ENCODE data around the gene COL15A1. TPM values are rescaled to one million over a fixed set of nuclear protein-coding genes. Genes with fewer than 3 reads are reported as not detected.

Gene COL15A1
- total RNA-seq, 4 donors from 2014 or later: 134 to 256 (median 145) TPM

DNA sequence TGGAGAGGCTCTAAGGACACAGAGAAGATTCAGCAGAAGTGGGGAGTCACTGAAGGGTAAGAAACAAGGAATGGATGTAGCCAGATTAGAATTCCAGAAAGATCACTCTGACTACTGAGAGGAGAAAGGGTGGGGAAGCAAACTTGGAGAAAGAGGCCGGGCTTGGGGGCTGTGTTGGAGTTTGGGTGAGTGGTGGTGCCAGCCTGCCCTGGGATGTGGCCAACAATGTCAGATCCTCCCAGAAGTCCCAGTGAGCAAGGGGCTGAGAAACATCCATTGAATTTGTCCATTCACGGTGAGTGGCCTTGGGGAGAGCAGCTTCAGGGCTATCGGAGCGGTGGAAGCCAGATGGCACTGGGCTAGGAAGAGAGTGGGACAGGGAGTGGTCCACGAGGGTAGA, 60.4 kb downstream of the COL15A1 start:
- H3K27ac ChIP-seq (replicated peaks in 1 of 4): no peak overlapping the region
- peaks cover 3 to 11% (median 5%) of the 10 kb centered on the region in 4 donors for H3K4me1 ChIP-seq
- no peaks in the 10 kb centered on the region for H3K9me3 ChIP-seq
- H3K27me3 ChIP-seq: no peaks in the 10 kb centered on the region
- intact Hi-C loops (cut with DNase I): loop anchor here (5.0 kb wide), 1 partner anchor 128 kb away; no protein-coding TSS in a partner anchor
- no peak overlapping the region for H3K4me3 ChIP-seq
- 92% methylated on average over 5 of the region's 5 CpGs for whole genome bisulfite sequencing
- H3K36me3 ChIP-seq: peaks cover 21 to 72% (median 45%) of the 10 kb centered on the region in 4 donors
- TF ChIP-seq POLR2A (IDR thresholded peaks at IDR 0.05; ENCODE audit: low read depth) (no peak), POLR2AphosphoS5 (IDR thresholded peaks at IDR 0.05) (no peak), EP300 (IDR thresholded peaks at IDR 0.05) (no peak)
- TF ChIP-seq, protein P1, sequence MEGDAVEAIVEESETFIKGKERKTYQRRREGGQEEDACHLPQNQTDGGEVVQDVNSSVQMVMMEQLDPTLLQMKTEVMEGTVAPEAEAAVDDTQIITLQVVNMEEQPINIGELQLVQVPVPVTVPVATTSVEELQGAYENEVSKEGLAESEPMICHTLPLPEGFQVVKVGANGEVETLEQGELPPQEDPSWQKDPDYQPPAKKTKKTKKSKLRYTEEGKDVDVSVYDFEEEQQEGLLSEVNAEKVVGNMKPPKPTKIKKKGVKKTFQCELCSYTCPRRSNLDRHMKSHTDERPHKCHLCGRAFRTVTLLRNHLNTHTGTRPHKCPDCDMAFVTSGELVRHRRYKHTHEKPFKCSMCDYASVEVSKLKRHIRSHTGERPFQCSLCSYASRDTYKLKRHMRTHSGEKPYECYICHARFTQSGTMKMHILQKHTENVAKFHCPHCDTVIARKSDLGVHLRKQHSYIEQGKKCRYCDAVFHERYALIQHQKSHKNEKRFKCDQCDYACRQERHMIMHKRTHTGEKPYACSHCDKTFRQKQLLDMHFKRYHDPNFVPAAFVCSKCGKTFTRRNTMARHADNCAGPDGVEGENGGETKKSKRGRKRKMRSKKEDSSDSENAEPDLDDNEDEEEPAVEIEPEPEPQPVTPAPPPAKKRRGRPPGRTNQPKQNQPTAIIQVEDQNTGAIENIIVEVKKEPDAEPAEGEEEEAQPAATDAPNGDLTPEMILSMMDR (IDR thresholded peaks at IDR 0.05): no peak
- no peak for DNase-seq (ENCODE audit: extremely low spot score)

DNA sequence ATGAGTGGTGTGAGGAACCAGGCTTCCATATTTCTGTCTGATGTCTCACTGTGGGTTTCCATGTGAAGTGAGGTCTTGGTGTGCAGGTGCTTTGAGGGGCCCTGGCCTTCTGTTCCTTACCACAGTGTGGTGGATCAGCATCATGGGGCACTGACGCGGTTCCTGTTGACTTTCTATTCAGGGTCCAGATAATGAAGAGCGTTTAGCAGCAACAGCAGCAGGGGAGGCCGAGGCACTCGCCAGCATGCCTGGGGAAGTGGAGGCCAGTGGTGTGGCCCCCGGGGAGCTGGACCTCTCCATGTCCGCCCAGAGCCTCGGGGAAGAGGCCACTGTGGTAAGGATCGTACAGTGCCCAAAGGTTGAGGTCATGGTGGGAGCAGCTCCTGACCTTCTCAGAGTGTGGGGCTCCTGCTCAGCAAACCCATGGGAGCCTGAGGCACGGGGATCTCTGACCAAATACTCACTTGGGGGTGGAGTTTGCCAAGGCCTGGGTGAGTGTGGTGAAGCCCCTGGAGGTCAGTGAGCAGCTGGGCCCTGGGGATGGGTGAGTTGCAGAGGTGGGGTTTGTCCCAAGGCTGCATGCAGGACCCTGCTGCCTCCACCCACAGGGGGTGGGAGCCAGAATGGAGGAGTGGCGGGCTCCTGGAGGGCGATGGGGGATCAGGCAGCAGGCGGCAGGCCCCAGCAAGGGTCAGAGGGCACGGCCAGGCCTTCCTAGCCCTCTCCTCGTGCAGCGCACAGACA, 61.2 kb downstream of the COL15A1 start:
- TF ChIP-seq EP300 (IDR thresholded peaks at IDR 0.05) (no peak), POLR2A (IDR thresholded peaks at IDR 0.05; ENCODE audit: low read depth) (no peak), POLR2AphosphoS5 (IDR thresholded peaks at IDR 0.05) (no peak)
- TF ChIP-seq, protein P1 (IDR thresholded peaks at IDR 0.05): no peak
- intact Hi-C loops (cut with DNase I): loop anchor here (5.0 kb wide), 1 partner anchor 127 kb away; no protein-coding TSS in a partner anchor
- peaks cover 0 to 6% (median 0%) of the 10 kb centered on the region in 4 donors for H3K4me1 ChIP-seq
- peaks cover 21 to 74% (median 46%) of the 10 kb centered on the region in 4 donors for H3K36me3 ChIP-seq
- no peaks in the 10 kb centered on the region for H3K27me3 ChIP-seq
- no peak overlapping the region for H3K4me3 ChIP-seq
- 85% methylated on average over 10 of the region's 16 CpGs for WGBS
- DNase-seq (ENCODE audit: extremely low spot score): no peak
- H3K27ac ChIP-seq (replicated peaks in 1 of 4): no peak overlapping the region
- H3K9me3 ChIP-seq: no peaks in the 10 kb centered on the region

DNA sequence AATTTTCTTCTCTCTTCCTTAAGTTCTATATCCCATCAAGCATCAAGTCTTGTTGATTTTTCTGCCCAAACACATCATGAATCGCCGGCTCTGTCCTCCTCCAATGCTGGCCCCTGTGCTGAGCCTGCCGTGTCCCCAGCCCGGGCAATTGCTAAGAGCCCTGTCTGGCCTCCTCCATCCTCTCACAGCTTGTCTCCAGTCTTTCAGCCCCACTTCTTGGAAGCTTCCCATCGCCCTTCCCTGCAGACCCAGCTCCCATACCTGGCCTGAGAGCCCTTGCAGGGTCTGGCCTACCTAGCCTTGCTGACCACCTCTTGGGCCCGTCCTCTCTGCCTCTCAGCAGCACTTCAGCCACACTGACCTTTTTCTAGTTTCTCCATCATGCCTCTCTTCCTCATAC, 61.9 kb downstream of the COL15A1 start:
- Histone ChIP-seq H3K27ac (replicated peaks in 1 of 4) (no peak overlapping the region), H3K4me1 (peaks cover 0 to 2% (median 0%) of the 10 kb centered on the region in 4 donors), H3K4me3 (no peak overlapping the region), H3K36me3 (peaks cover 21 to 77% (median 48%) of the 10 kb centered on the region in 4 donors), H3K27me3 (no peaks in the 10 kb centered on the region), H3K9me3 (no peaks in the 10 kb centered on the region)
- intact Hi-C loops (cut with DNase I): no loop called here
- no peak for TF ChIP-seq EP300 (IDR thresholded peaks at IDR 0.05)
- WGBS: 93% methylated on average over 6 of the region's 6 CpGs
- DNase-seq (ENCODE audit: extremely low spot score): no peak

DNA sequence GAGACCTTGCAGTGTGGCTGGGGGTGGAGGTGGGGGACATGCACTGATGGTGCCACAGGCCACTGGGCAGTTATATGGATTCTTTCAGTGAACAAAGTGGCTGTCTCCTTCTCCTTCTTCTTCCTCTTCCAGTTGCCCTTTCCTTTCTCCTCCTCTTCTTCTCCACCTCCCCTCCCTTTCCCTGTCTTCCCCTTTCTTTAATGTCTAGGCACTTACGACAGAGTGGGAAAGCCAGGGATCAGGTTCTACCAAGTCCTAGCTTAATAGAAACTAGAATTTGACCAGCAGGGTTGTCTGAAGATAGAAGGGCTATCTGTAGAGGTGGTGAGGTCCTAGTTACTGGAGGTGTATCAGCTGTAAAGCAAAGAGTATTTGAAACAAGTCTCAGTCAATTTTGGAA, 62.8 kb downstream of the COL15A1 start:
- TF ChIP-seq EP300 (IDR thresholded peaks at IDR 0.05) (no peak), POLR2A (IDR thresholded peaks at IDR 0.05; ENCODE audit: low read depth) (no peak), POLR2AphosphoS5 (IDR thresholded peaks at IDR 0.05) (no peak)
- TF ChIP-seq, protein P1 (IDR thresholded peaks at IDR 0.05): no peak
- Histone ChIP-seq H3K27me3 (no peaks in the 10 kb centered on the region), H3K4me3 (no peak overlapping the region), H3K36me3 (peaks cover 21 to 71% (median 45%) of the 10 kb centered on the region in 4 donors), H3K27ac (replicated peaks in 1 of 4) (no peak overlapping the region), H3K4me1 (no peaks in the 10 kb centered on the region), H3K9me3 (no peaks in the 10 kb centered on the region)
- 88% methylated on average over 1 of the region's 1 CpG for WGBS
- no peak for DNase-seq (ENCODE audit: extremely low spot score)
- intact Hi-C loops (cut with DNase I): no loop called here

DNA sequence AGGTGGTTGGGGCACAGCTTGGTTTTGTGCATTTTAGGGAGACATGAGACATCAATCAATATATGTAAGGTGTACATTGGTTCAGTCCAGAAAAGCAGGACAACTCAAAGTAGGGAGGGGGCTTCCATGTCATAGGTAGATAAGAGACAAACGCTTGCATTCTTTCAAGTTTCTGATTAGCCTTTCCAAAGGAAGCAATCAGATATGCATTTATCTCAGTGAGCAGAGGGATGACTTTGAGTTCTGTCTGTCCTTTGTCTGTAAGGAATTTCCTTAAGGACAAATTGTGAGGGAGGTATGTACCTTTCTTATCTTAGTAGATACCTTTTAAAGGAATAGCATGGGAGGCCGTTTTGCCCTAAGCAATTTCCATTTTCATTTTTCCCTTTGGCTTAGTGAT, 63.3 kb downstream of the COL15A1 start:
- TF ChIP-seq, protein P1 (IDR thresholded peaks at IDR 0.05): no peak
- no peak for TF ChIP-seq POLR2A (IDR thresholded peaks at IDR 0.05; ENCODE audit: low read depth)
- TF ChIP-seq EP300 (IDR thresholded peaks at IDR 0.05): no peak
- no peak for TF ChIP-seq POLR2AphosphoS5 (IDR thresholded peaks at IDR 0.05)
- Histone ChIP-seq H3K27ac (replicated peaks in 1 of 4) (no peak overlapping the region), H3K9me3 (no peaks in the 10 kb centered on the region), H3K4me3 (no peak overlapping the region), H3K36me3 (peaks cover 21 to 66% (median 45%) of the 10 kb centered on the region in 4 donors), H3K4me1 (no peaks in the 10 kb centered on the region), H3K27me3 (no peaks in the 10 kb centered on the region)
- 85% methylated on average over 2 of the region's 2 CpGs for WGBS
- intact Hi-C loops (cut with DNase I): no loop called here
- no peak for DNase-seq (ENCODE audit: extremely low spot score)

Measured in esophagus muscularis mucosa (tissue), 4 donors.